ENCODE measurements around the gene TM6SF1. TPM values are rescaled to one million over a fixed set of nuclear protein-coding genes. Genes with fewer than 3 reads are reported as not detected.

TM6SF1 gene
- total RNA-seq, 1 donor from 2014 or later: 4.7 TPM

DNA sequence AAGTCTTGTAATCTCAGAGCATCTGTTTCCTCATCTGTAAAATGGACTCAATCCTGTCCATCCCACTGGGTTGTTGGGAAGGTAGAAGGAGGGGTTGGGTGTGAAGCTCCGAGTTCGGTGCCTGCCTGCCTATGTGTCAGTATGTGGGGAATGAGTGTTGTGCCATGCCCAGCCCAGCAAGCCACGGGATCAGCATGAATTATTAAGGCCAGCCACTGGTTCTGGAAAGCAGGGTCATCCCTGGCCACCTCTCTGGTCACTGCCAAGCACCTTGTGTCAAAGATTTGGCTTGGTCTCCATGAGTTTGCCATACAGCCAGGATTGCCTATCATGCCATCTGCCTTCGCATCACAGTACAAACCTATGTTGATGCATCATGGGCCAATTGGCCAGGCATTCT is 11.5 kb downstream of the TM6SF1 start:
- peaks cover 7% of the 10 kb centered on the region for H3K4me1 ChIP-seq
- H3K9me3 ChIP-seq (replicated peaks): no peaks in the 10 kb centered on the region
- intact Hi-C loops (cut with micrococcal nuclease): no loop called here
- TF ChIP-seq, protein P1, sequence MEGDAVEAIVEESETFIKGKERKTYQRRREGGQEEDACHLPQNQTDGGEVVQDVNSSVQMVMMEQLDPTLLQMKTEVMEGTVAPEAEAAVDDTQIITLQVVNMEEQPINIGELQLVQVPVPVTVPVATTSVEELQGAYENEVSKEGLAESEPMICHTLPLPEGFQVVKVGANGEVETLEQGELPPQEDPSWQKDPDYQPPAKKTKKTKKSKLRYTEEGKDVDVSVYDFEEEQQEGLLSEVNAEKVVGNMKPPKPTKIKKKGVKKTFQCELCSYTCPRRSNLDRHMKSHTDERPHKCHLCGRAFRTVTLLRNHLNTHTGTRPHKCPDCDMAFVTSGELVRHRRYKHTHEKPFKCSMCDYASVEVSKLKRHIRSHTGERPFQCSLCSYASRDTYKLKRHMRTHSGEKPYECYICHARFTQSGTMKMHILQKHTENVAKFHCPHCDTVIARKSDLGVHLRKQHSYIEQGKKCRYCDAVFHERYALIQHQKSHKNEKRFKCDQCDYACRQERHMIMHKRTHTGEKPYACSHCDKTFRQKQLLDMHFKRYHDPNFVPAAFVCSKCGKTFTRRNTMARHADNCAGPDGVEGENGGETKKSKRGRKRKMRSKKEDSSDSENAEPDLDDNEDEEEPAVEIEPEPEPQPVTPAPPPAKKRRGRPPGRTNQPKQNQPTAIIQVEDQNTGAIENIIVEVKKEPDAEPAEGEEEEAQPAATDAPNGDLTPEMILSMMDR (IDR thresholded peaks at IDR 0.05; ENCODE audit: borderline replicate concordance): no peak
- no peak overlapping the region for H3K4me3 ChIP-seq
- H3K27me3 ChIP-seq (ENCODE audit: low read depth): no peaks in the 10 kb centered on the region
- DNase-seq: no peak
- H3K36me3 ChIP-seq: peaks cover 7% of the 10 kb centered on the region
- H3K27ac ChIP-seq (replicated peaks): no peak overlapping the region

- no peak for DNase-seq
- TF ChIP-seq, protein P1 (IDR thresholded peaks at IDR 0.05; ENCODE audit: borderline replicate concordance): no peak
- Histone ChIP-seq H3K4me1 (no peaks in the 10 kb centered on the region), H3K27me3 (ENCODE audit: low read depth) (no peaks in the 10 kb centered on the region), H3K9me3 (replicated peaks) (no peaks in the 10 kb centered on the region), H3K27ac (replicated peaks) (no peak overlapping the region), H3K4me3 (no peak overlapping the region), H3K36me3 (peaks cover 7% of the 10 kb centered on the region)
- intact Hi-C loops (cut with micrococcal nuclease): no loop called here
These were observed 12.6 kb downstream of the TM6SF1 start for GRCh38 chr15:83119968-83120581.

DNA sequence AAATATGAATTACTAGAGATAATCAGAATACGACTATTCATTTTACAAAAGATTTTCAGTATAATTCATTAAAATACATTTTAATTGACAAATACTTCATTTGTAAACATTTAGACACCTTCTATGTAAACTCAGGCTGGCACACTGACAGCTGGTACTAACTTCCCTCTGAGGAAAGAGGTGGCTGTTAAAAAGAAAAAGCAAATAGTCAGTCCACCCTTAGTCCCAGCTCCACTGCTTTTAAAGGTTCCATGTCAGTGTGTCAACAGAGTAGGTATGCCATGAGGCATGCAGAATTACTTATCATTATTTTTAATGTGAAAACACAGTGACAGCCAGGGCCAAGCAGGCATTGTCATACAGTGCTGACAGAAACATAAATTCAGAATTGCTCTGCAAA is 16.1 kb downstream of the TM6SF1 start:
- Histone ChIP-seq H3K4me1 (no peaks in the 10 kb centered on the region), H3K27ac (replicated peaks) (no peak overlapping the region), H3K27me3 (ENCODE audit: low read depth) (no peaks in the 10 kb centered on the region), H3K36me3 (peaks cover 7% of the 10 kb centered on the region), H3K4me3 (no peak overlapping the region), H3K9me3 (replicated peaks) (no peaks in the 10 kb centered on the region)
- intact Hi-C loops (cut with micrococcal nuclease): no loop called here
- DNase-seq: no peak
- TF ChIP-seq, protein P1 (IDR thresholded peaks at IDR 0.05; ENCODE audit: borderline replicate concordance): no peak

- Histone ChIP-seq H3K4me1 (peaks cover 7% of the 10 kb centered on the region), H3K9me3 (replicated peaks) (no peaks in the 10 kb centered on the region), H3K4me3 (no peak overlapping the region), H3K36me3 (peaks cover 28% of the 10 kb centered on the region), H3K27me3 (ENCODE audit: low read depth) (no peaks in the 10 kb centered on the region), H3K27ac (replicated peaks) (no peak overlapping the region)
- TF ChIP-seq, protein P1 (IDR thresholded peaks at IDR 0.05; ENCODE audit: borderline replicate concordance): no peak
- intact Hi-C loops (cut with micrococcal nuclease): no loop called here
- no peak for DNase-seq
These were observed 20.2 kb downstream of the TM6SF1 start for GRCh38 chr15:83127547-83128150.

DNA sequence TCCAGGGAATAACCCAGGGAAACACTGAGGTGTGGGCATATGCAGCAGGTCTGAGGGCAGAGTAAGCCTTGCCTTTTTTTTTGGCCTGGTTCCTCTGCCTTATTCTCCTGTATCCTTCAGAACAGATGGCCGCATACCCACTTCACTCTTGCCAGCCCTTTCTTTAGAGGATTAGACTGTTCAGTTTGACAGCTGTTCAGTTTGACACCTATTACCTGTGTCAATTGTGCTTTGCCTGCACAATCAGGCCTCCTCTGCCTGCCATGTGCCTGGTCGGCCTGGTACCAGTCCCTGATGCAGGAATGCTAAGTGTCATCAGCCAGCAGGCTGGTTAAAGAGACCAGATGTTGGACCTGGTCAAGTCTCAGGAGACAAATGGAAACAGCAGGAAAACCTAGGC is 22.3 kb downstream of the TM6SF1 start:
- DNase-seq: no peak
- H3K4me1 ChIP-seq: peaks cover 7% of the 10 kb centered on the region
- intact Hi-C loops (cut with micrococcal nuclease): no loop called here
- H3K27me3 ChIP-seq (ENCODE audit: low read depth): no peaks in the 10 kb centered on the region
- TF ChIP-seq, protein P1 (IDR thresholded peaks at IDR 0.05; ENCODE audit: borderline replicate concordance): no peak
- H3K27ac ChIP-seq (replicated peaks): no peak overlapping the region
- H3K36me3 ChIP-seq: peaks cover 29% of the 10 kb centered on the region
- H3K4me3 ChIP-seq: no peak overlapping the region
- H3K9me3 ChIP-seq (replicated peaks): no peaks in the 10 kb centered on the region
